RWPE1 (cell line): ENCODE measurements around the gene ANO6.

Source experiments
- CTCF ChIA-PET: fragments of 350-600 bp; sonication (Branson Sonifier 250); formaldehyde crosslinking; extraction: SDS; loops from one replicate; lab custom pipeline; 2021; lab: Yijun Ruan, JAX
- POLR2A ChIA-PET: fragments of 400-600 bp; formaldehyde crosslinking; extraction: SDS; loops from one replicate; lab custom pipeline; 2020; ENCODE audit warnings: antibody characterized with exemption; ENCODE audit not compliant: low non-redundant PET; lab: Yijun Ruan, JAX
- DNase-seq: peaks from one replicate; pipeline ENCODE4 v3.0.0; 2012; ENCODE audit warnings: low spot score
- H3K27ac ChIP-seq: fragments of 450-650 bp; 2 replicates; pipeline ENCODE4 v1.5.1; 2017
- TF ChIP-seq, protein P1 (sequence below): fragments of 450-650 bp; conservative IDR thresholded peaks from 2 replicates; pipeline ENCODE4 v1.5.1; 2017; ENCODE audit warnings: low read depth, mild to moderate bottlenecking

Gene ANO6

DNA sequence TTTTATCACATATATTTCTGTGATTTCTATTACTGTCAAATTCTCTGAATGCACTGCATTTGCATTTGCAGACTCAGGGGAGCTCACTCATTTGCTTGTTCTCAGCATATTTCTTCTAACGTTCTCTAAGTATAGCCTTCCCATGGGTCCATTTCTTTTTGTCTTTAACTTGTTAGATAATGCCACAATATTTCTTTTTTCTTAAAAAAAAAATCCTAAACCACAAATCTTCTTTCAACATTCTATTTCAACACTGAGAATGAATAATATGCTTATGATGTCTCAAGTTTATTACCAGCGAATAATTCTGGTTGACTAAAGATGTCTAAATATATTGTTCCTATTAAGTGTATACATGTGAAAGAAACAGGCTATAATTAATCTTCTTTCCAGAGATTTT lies 200.2 kb downstream of the ANO6 start:
- ChIA-PET POLR2A (no interaction called here), CTCF (no interaction called here)
- no peak overlapping the region for H3K27ac ChIP-seq
- TF ChIP-seq, protein P1, sequence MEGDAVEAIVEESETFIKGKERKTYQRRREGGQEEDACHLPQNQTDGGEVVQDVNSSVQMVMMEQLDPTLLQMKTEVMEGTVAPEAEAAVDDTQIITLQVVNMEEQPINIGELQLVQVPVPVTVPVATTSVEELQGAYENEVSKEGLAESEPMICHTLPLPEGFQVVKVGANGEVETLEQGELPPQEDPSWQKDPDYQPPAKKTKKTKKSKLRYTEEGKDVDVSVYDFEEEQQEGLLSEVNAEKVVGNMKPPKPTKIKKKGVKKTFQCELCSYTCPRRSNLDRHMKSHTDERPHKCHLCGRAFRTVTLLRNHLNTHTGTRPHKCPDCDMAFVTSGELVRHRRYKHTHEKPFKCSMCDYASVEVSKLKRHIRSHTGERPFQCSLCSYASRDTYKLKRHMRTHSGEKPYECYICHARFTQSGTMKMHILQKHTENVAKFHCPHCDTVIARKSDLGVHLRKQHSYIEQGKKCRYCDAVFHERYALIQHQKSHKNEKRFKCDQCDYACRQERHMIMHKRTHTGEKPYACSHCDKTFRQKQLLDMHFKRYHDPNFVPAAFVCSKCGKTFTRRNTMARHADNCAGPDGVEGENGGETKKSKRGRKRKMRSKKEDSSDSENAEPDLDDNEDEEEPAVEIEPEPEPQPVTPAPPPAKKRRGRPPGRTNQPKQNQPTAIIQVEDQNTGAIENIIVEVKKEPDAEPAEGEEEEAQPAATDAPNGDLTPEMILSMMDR: no peak
- DNase-seq: no peak

DNA sequence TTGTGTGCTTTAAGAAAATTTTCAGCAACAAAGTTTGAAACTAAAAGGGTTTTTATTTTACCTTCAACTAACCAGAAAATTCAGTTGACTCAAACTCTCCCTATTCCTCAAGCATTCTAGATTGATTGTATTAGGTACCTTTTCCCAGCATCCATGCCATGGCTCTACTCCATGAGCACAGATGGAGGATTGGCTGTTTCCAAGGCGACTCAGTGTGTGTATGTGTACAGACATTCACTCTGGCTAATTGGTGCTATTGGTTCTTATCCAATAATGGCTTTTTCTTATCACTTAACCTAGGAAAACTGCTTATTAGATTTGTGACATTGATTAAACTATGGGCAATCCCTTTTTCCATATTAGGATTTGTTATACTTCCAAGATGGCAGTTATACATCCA lies 202.6 kb downstream of the ANO6 start:
- TF ChIP-seq, protein P1: no peak
- DNase-seq: no peak
- POLR2A ChIA-PET: no interaction called here
- no peak overlapping the region for H3K27ac ChIP-seq
- CTCF ChIA-PET: no interaction called here

DNA sequence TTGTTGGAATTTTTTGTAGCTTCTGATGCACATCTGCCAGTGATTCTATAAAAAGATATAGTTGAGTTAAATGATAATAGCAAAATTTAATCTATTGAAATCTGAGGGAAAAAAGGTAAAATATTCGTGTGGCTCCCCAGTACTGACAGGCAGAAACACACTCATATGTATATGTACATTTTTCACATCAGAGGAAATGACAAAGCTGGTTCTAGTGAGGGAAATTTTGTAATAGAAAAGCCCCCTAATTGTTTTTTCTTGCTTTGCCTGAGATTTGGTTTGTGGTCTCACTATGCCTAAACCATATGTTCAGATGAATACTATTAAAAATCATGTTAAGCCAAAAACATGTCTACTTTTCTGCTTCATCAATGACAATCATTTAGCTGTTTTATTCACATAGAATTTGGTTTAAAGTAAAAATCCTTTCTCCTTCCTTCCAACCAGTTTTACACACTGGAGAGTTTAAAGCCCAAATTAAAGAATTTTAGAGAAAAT lies 203.5 kb downstream of the ANO6 start:
- DNase-seq: no peak
- ChIA-PET POLR2A (no interaction called here), CTCF (no interaction called here)
- TF ChIP-seq, protein P1: no peak
- no peak overlapping the region for H3K27ac ChIP-seq

DNA sequence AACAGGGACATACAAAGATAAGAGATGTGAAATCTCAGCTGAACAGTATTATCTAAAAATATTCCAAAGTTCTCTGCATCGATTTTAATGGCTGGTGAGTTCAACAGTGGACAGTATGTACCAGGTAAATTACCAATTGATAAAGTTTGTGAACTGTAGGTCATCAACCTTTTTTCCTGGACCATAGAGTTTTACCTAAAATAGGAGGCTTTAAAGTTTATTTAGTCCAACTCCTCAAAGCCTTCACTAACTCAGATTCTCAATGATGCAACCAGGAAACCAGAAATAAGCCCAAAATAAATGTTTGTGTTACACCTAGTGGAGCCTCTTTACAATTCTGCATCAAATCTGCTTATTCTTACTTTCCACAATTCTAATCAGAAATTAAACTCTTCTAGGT lies 205.8 kb downstream of the ANO6 start:
- no peak overlapping the region for H3K27ac ChIP-seq
- no peak for DNase-seq
- POLR2A ChIA-PET: interaction anchor here (0.6 kb wide), 1 partner anchor 33 kb away, joined by 4 read pairs; no protein-coding TSS in a partner anchor
- CTCF ChIA-PET: interaction anchor here (0.6 kb wide), 2 partner anchors 133 to 585 kb away, joined by 5 read pairs; no protein-coding TSS in a partner anchor
- TF ChIP-seq, protein P1: no peak

DNA sequence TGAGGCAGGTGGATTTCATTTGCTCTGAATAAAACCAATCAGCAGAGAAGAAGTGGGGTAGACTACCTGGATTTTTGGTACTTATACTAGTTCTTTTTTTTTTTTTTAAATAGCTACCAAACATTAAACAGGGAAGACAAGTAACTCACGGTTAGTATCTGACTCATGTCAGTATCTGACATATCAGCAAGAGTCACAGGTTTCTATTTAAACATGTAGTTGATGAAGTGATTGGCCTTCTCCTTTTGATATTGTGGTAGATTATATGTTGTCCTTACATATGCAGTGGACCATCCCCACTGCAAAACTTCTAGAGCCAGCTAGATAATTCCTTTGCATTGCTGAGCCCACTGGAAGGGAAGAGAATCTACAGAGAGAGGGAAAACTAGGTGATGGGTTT lies 208.0 kb downstream of the ANO6 start:
- ChIA-PET CTCF (interaction anchor here (0.5 to 0.6 kb wide), 2 partner anchors 17 to 385 kb away, joined by 3 read pairs; no protein-coding TSS in a partner anchor), POLR2A (interaction anchor here (0.6 kb wide), 1 partner anchor 9 kb away, joined by 3 read pairs; no protein-coding TSS in a partner anchor)
- TF ChIP-seq, protein P1: no peak
- H3K27ac ChIP-seq: no peak overlapping the region
- DNase-seq: no peak

DNA sequence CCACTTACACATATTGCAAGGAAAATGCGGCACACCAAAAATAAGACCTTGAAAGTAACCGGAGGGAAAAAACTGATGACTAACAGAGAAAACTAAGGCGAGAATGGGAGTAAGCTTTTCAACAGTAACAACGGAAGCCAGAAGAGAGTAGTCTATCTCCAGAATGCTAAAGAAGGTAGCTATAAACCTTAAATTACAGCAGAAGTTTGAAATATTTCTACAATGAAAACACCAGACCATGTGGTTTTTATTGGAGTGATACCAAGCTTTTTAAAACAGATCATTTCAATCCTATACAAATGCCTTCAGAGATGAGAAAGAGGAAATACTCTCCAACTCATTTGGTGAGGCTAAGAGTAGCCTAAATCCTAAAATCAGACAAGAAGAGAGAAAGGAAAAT lies 209.5 kb downstream of the ANO6 start:
- H3K27ac ChIP-seq: no peak overlapping the region
- DNase-seq: no peak
- ChIA-PET CTCF (no interaction called here), POLR2A (no interaction called here)
- TF ChIP-seq, protein P1: no peak

DNA sequence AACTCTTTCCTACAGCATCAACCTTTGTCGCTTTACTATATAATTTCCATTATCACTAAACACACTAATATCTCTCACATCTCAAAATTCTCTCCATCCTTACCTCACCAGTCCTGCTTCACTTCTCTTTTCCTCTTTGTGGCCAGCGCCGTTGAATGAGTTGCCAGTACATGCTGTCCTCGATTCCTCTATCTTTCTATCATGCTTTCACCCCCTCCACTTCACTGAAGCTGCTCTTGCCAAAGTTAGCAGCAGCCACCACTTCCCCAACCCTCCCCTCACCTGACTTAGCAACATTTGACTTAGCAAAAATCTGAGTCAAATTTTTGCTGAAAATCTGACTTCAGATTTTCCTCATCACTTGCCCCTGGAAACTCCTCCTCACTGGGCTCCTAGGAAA lies 210.4 kb downstream of the ANO6 start:
- no peak overlapping the region for H3K27ac ChIP-seq
- CTCF ChIA-PET: no interaction called here
- TF ChIP-seq, protein P1: no peak
- no peak for DNase-seq
- POLR2A ChIA-PET: no interaction called here
